SKM-1 (cell line): ENCODE measurements around the gene WRAP73.
"Not testable (repeated sequence)": the region's sequence is repeated elsewhere in the genome, so short reads cannot be mapped to it uniquely, and the experiment has no call there.

Source experiments
- DNase-seq: peaks from one replicate; lab custom pipeline; 2025; ENCODE audit not compliant: unreplicated experiment; lab: John Stamatoyannopoulos, UW

Gene WRAP73

DNA sequence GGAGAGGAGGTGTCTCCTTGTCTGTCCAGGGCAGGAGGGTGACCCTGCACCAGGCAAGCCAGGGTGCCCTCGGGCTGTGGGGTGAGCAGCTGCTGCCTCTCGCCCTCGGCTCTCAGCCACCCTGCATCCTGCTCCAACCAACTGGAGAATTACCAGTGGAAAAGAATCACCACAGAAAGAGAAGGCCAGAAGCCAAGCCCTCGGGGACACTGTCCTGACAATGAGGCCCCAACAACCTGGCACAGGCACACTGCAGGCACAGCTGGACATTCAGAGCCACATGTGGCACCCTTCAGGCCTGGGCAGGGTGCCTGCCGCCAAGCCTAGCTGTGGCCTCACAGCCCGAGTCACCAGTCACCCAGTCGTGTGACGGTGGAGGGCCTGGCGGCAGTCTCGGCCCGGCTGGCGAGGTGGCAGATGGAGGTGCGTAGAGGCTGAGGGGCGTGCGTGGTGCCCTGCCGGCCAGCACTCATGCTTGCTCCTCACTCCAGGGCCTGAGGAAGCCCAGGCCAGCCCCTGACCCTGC, 50.6 kb downstream of the WRAP73 start:
- DNase-seq, result no peak

- no peak for DNase-seq
These were observed 51.2 kb downstream of the WRAP73 start for GRCh38 chr1:3598522-3599285.

DNA sequence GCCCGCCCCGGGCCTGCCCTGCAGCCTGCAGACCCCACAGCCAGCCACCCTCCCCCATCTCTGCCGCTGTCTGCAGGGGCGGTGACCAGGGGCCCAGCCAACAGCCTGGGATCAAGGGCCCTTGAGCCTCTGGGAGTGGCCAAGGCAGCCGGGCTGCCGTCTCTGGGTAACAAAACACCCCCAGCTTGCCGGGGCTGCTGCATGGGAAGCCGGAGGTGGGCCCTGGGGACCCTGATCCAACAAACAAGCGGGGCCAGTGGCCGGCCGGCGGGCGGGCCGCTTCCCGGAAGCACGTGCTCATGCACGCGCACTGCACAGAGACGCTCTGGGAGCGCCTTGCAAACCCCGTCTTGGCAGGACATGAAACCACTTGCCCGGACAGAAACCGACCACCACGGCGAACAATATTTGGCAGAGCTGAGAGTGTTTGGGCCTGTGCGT, 51.8 kb downstream of the WRAP73 start:
- no peak for DNase-seq

DNA sequence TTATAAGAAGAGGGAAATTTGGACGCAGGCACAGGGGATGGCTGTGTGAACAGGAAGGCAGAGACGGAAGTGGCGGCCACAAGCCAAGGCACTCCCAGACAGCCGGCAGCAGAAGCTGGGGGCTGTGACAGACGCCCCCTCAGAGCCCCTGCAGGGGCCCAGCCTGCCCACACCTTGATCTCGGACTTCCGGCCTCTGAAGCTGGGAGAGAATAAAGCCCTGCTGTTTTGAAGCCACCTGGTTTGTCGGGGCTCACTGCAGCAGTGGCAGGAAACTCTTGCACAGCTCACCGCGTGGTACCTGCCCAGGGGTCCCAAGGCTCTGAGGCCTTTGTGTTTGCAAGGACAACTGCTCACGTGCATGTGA, 52.3 kb downstream of the WRAP73 start:
- no peak for DNase-seq

DNA sequence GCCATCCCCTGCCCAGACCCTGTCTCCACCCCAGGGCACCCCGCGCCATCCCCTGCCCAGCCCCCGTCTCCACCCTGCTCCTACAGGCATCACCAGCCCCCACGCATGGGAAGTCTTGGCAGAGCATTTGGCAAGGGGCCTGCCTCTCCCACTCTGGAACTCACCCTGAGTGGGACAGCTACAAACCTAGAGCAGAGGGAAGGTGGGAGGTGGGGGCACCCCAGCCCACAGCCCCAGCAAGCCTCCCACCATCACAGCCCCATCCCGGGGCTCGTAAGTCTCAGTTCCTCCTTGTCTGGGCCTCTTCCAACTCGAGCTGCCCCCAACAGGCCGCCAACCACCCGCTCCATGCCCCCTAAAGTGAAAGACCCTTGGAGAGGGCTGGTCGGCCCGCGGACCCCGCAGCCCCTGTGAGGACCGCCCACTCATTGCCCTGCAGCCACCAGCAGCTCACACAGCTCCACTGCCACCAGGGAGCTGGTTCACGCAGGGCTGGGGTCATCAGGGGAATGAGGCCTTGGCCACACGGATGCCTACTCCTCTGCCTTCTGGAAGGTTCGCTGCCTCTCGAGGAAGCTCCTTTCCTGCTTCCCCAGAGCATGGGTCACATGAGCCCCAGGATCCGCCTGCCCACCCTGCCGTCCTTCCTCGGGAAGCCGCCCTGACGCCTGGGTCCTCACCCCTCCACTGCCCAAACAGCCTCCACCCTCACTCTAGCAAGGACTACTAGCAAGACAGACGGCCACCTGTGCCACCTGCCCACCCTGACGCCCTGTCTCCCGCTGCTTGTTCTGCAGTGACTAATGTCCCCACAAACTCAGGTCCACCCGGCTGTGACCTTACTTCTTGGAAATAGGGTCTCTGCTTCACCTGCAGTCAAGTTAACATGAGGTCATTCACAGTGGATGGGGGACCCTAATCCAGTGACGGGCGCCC, 53.0 kb downstream of the WRAP73 start:
- DNase-seq, result no peak

GRCh38 chr1:3595949-3596348, 54.0 kb downstream of the WRAP73 start:
- no peak for DNase-seq

GRCh38 chr1:3594706-3595377, 55.1 kb downstream of the WRAP73 start:
- DNase-seq, result no peak

- DNase-seq, result no peak
These were observed 56.2 kb downstream of the WRAP73 start for GRCh38 chr1:3593745-3594144.

- no peak for DNase-seq
These were observed 56.6 kb downstream of the WRAP73 start for GRCh38 chr1:3593334-3593733.

DNA sequence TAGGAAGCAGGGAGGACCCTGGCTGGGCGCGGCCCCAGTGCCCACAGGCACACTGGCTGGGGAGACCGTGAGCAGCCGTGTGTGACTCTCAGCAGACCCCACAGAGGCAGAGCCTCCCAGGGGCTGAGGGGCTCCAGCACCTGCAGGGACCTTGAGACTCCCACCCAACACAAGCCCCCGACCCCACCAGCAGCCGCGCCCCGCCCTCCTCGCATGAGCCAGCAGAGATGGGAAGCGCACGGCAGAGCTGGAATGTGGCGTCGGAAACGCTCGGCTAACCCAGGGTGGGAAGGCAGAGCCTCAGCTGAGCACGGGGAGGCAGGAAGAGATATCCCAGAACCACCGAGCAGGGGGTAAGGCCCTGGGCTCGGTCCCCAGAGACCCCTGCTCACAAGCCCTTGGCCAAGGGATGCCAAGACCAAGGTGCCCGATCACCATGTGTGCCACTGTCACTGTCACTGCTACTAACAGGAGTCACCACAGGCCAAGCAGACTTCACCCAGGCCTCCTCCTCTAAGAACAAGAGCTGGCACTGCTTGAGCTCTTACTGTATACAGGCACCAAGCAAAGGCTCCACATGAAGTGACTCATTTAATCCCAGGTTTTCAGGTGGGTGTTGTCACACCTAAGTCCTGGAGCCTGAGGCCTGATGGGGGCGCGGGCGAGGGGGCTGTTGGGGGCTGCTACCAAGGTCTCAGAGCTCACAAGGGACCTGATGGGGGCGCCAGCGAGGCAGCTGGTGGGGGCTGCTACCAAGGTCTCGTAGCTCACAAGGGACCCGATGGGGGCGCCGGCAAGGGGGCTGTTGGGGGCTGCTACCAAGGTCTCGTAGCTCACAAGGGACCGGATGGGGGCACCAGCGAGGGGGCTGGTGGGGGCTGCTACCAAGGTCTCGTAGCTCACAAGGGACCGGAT, 58.7 kb downstream of the WRAP73 start:
- DNase-seq, result no peak

DNA sequence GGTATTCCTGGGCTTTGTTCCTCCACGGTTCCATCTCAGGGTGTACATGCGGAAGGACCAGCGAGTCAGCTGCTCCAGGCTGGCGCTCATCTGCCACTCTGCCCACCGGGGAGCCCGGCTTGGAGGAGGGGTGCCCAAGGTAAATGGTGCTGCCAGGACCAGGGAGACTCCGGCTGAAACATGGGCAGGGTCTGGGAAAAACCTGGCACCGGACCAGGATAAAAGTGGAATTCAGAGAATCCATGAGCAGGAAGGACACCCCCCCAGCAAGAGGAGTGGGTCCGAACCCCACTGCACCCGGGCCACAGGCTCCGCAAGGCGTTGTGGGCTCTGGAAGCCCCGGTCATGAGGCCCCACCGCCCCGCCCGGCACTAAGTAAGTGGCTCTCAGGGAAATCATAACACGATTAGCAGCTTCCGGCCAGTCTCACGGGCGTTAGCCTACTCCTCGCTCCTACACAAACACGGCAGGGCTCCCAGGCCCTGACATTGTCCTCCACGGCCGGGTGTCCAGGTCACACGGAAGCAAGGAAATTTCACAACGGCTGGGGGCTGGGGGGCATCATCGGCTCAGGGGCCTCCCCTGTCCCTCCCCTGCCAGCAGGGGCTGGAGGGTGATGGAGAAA, 59.7 kb downstream of the WRAP73 start:
- DNase-seq, result no peak

- no peak for DNase-seq
These were observed 61.5 kb downstream of the WRAP73 start for GRCh38 chr1:3588395-3588794.

GRCh38 chr1:3586986-3587759, 62.7 kb downstream of the WRAP73 start:
- DNase-seq, result no peak

DNA sequence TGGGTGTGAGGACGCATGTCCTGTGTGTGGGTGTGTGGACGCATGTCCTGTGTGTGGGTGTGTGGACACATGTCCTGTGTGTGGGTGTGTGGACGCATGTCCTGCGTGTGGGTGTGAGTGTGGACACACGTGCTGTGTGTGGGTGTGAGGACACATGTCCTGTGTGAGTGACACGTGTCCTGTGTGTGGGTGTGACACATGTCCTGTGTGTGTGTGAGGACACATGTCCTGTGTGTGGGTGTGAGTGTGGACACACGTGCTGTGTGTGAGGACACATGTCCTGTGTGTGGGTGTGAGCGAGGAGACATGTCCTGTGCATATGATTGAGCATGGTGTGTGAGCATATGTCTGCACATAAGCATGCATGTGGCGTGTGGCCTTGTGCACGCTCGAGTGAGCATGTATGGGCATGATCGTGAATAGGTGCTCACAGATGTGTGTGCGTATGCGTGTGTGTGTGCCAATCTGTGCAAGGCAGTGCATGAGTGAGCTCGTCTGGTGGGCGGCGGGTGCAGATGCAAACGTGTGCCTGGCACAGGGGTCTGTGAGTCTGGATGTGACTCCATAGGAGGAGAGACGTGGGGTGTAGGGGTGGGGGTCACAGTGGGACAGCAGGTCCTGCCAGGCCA, 63.8 kb downstream of the WRAP73 start:
- no peak for DNase-seq

DNA sequence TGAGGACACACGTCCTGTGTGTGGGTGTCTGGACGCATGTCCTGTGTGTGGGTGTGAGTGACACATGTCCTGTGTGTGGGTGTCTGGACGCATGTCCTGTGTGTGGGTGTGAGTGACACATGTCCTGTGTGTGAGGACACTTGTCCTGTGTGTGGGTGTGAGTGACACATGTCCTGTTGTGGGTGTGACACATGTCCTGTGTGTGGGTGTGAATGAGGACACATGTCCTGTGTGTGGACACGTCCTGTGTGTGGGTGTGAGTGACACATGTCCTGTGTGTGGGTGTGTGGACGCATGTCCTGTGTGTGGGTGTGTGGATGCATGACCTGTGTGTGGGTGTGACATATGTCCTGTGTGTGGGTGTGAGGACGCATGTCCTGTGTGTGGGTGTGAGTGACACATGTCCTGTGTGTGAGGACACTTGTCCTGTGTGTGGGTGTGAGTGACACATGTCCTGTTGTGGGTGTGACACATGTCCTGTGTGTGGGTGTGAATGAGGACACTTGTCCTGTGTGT, 64.5 kb downstream of the WRAP73 start:
- DNase-seq, result not testable (repeated sequence)

- DNase-seq, result no peak
These were observed 65.0 kb downstream of the WRAP73 start for GRCh38 chr1:3584915-3585314.

DNA sequence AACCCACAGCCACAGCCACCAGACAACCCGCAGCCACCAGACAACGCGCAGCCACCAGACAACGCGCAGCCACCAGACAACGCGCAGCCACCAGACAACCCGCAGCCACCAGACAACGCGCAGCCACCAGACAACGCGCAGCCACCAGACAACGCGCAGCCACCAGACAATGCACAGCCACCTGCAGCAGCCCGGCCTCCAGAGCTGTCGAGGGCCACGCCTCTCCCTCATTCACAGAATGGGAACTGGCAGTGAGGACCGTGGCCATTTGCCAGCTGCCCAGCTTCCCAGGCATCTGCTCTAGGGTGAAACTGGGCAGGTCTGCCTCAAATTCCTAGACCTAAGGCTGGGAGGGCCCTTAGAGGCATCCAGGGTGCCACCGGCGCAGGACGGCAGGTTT, 66.2 kb downstream of the WRAP73 start:
- DNase-seq, result not testable (repeated sequence)

DNA sequence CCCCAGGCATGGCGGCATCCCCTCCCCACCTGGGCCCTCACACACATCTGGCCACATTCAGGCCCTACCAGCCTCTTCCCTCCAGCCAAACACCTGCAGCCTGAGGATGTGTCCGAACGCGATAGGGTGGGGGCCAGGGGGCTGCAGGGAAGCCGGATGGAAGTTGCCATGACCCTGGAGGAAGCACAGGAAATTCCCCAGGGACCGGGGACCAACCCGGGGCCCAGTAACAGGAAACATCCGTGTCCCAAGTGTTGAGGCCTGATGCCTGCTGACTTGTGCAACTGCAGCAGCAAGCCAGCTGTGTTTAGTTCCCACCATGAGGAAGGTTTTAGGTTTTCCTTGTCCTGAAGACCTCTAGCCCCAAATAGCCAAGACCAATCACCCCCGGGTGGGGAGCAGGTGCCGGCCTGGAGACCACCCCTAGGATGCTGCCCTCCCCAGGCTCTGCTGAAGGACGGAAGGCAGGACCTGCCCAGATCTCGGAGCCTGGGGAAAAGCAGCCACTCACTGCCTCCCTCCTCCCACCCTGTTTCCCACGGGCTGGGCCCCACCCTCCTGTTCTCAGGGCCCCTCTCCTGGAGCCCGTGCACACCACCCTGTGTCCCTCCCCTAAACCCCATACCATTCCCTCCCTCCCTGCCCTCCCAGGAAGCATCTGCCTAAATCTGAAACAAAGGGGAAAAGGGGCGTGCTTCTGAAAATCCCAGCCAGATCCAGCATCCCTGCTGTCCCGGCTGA, 68.4 kb downstream of the WRAP73 start:
- no peak for DNase-seq
